GM23248 (cell line): ENCODE results near the gene CNPY3.

Experiments used
- EZH2 ChIP-seq: fragments of 200-600 bp; sonication (generic); IDR thresholded peaks from 2 replicates; pipeline ENCODE4 v1.6.1; 2018; ENCODE audit warnings: antibody characterized with exemption, mild to moderate bottlenecking; ENCODE audit not compliant: insufficient read depth, poor library complexity, severe bottlenecking
- EZH2phosphoT487 ChIP-seq: fragments of 200-600 bp; sonication (generic); IDR thresholded peaks from 2 replicates; pipeline ENCODE4 v1.6.1; 2018; ENCODE audit warnings: antibody characterized with exemption, moderate library complexity, mild to moderate bottlenecking, low read depth; ENCODE audit not compliant: insufficient read depth

GRCh38 chr6:42936398-42936797 lies 7.1 kb downstream of the CNPY3 start:
- TF ChIP-seq EZH2, result no peak
- TF ChIP-seq EZH2phosphoT487, result no peak
